GM23338 (cell line): ENCODE results near the gene CCDC196. TPM values are rescaled to one million over a fixed set of nuclear protein-coding genes. Genes with fewer than 3 reads are reported as not detected.

ENCODE experiments used
- ATAC-seq: fragments of 200-7000 bp; cut with Tn5 transposase; 3 replicates; pipeline ENCODE4 v1.9.1; 2020
- DNase-seq: peaks from one replicate; pipeline ENCODE4 v3.0.0-alpha.2; 2015; ENCODE audit warnings: low spot score
- H2AFZ ChIP-seq: fragments of 200-600 bp; sonication (generic); 2 replicates; pipeline ENCODE4 v1.8.0; 2016; ENCODE audit warnings: antibody characterized with exemption, mild to moderate bottlenecking, moderate library complexity
- H3F3A ChIP-seq: fragments of 200-600 bp; sonication (generic); replicated peaks from 2 replicates; pipeline ENCODE4 v1.8.0; 2017; ENCODE audit warnings: antibody characterized with exemption, mixed run types, low read depth
- H3K27ac ChIP-seq: fragments of 200-600 bp; sonication (generic); 2 replicates; pipeline ENCODE4 v1.6.1; 2016; ENCODE audit warnings: low read depth
- H3K27me3 ChIP-seq: fragments of 200-600 bp; sonication (generic); 2 replicates; pipeline ENCODE4 v1.8.0; 2016; ENCODE audit warnings: mild to moderate bottlenecking, mixed run types, moderate library complexity; ENCODE audit not compliant: insufficient read depth
- H3K36me3 ChIP-seq: fragments of 200-600 bp; sonication (generic); 2 replicates; pipeline ENCODE4 v1.8.0; 2016; ENCODE audit warnings: mild to moderate bottlenecking; ENCODE audit not compliant: insufficient read depth
- H3K4me1 ChIP-seq: fragments of 200-600 bp; sonication (generic); 2 replicates; pipeline ENCODE4 v1.8.0; 2016; ENCODE audit warnings: mild to moderate bottlenecking, moderate library complexity; ENCODE audit not compliant: insufficient read depth
- H3K4me2 ChIP-seq: fragments of 200-600 bp; sonication (generic); 2 replicates; pipeline ENCODE4 v1.7.1; 2017; ENCODE audit warnings: mixed run types
- H3K4me3 ChIP-seq: fragments of 200-600 bp; sonication (generic); 2 replicates; pipeline ENCODE4 v1.6.1; 2016; ENCODE audit warnings: mixed run types
- H3K79me2 ChIP-seq: fragments of 200-600 bp; sonication (generic); replicated peaks from 2 replicates; pipeline ENCODE4 v1.8.0; 2017; ENCODE audit warnings: mild to moderate bottlenecking; ENCODE audit not compliant: insufficient read depth
- H3K9me2 ChIP-seq: fragments of 200-600 bp; sonication (generic); 2 replicates; pipeline ENCODE4 v1.8.0; 2017; ENCODE audit not compliant: insufficient read depth
- H4K20me1 ChIP-seq: fragments of 200-600 bp; sonication (generic); replicated peaks from 2 replicates; pipeline ENCODE4 v1.8.0; 2017; ENCODE audit warnings: mild to moderate bottlenecking; ENCODE audit not compliant: insufficient read depth
- H3K27ac Mint-ChIP-seq: 2 replicates; pipeline ENCODE4 v1.8.0; 2020; ENCODE audit warnings: inconsistent platforms, mild to moderate bottlenecking, moderate library complexity, mixed read lengths
- H3K27me3 Mint-ChIP-seq: 3 replicates; pipeline ENCODE4 v1.8.0; 2022; ENCODE audit warnings: low read depth, mild to moderate bottlenecking, moderate library complexity, mixed read lengths, inconsistent platforms; ENCODE audit not compliant: insufficient read depth, poor library complexity
- H3K36me3 Mint-ChIP-seq: 3 replicates; pipeline ENCODE4 v1.8.0; 2021; ENCODE audit warnings: low read depth, mild to moderate bottlenecking, inconsistent platforms, moderate library complexity, mixed read lengths
- H3K4me1 Mint-ChIP-seq: 3 replicates; pipeline ENCODE4 v1.8.0; 2020; ENCODE audit warnings: mild to moderate bottlenecking, inconsistent platforms, mixed read lengths
- H3K4me3 Mint-ChIP-seq: 3 replicates; pipeline ENCODE4 v1.8.0; 2021; ENCODE audit warnings: moderate library complexity, mild to moderate bottlenecking, inconsistent platforms, mixed read lengths
- H3K9me3 Mint-ChIP-seq: 3 replicates; pipeline ENCODE4 v1.8.0; 2020; ENCODE audit warnings: moderate library complexity, mild to moderate bottlenecking, inconsistent platforms, mixed read lengths
- CREB1 ChIP-seq: fragments of 250-450 bp; sonication (Bioruptor Pico); IDR thresholded peaks from 2 replicates; pipeline ENCODE4 v1.5.0; 2020; ENCODE audit warnings: low read depth, mild to moderate bottlenecking, moderate library complexity
- ETS1 ChIP-seq: IDR thresholded peaks from 2 replicates; pipeline ENCODE4 v1.6.1; 2016; ENCODE audit warnings: antibody characterized with exemption
- EZH2 ChIP-seq: fragments of 200-600 bp; sonication (generic); IDR thresholded peaks from one replicate; pipeline ENCODE4 v1.8.0; 2017; ENCODE audit warnings: antibody characterized with exemption, mild to moderate bottlenecking, low read depth; ENCODE audit not compliant: unreplicated experiment
- EZH2phosphoT487 ChIP-seq: fragments of 200-600 bp; sonication (generic); IDR thresholded peaks from one replicate; pipeline ENCODE4 v1.8.1; 2018; ENCODE audit warnings: antibody characterized with exemption; ENCODE audit not compliant: unreplicated experiment
- JUNB ChIP-seq: IDR thresholded peaks from one replicate; pipeline ENCODE4 v1.6.1; 2016; ENCODE audit warnings: antibody characterized with exemption; ENCODE audit not compliant: unreplicated experiment
- NANOG ChIP-seq: IDR thresholded peaks from 2 replicates; pipeline ENCODE4 v1.6.1; 2016; ENCODE audit warnings: antibody characterized with exemption, borderline replicate concordance
- POLR2AphosphoS5 ChIP-seq: IDR thresholded peaks from 2 replicates; pipeline ENCODE4 v1.6.1; 2016; ENCODE audit warnings: antibody characterized with exemption, low read depth
- REST ChIP-seq: IDR thresholded peaks from one replicate; pipeline ENCODE4 v1.6.1; 2018; ENCODE audit warnings: antibody characterized with exemption; ENCODE audit not compliant: unreplicated experiment
- STAT1 ChIP-seq: IDR thresholded peaks from one replicate; pipeline ENCODE4 v1.6.1; 2016; ENCODE audit warnings: antibody characterized with exemption; ENCODE audit not compliant: unreplicated experiment
- ZNF114 ChIP-seq: fragments of 250-450 bp; sonication (Bioruptor Pico); IDR thresholded peaks from 2 replicates; pipeline ENCODE4 v1.5.0; 2020; ENCODE audit warnings: mild to moderate bottlenecking, moderate library complexity
- ZNF331 ChIP-seq: fragments of 250-450 bp; sonication (Bioruptor Pico); IDR thresholded peaks from 2 replicates; pipeline ENCODE4 v1.5.0; 2020; ENCODE audit warnings: low read depth, mild to moderate bottlenecking, moderate library complexity
- ZNF462 ChIP-seq: fragments of 250-450 bp; sonication (Bioruptor Pico); IDR thresholded peaks from 2 replicates; pipeline ENCODE4 v1.5.0; 2020; ENCODE audit warnings: mild to moderate bottlenecking, moderate library complexity
- polyA plus RNA-seq: library from polyadenylated mRNA; unstranded; fragments of >200 nt; fragmentation: Nextera tagmentation; extraction: Ambion mirVana; gene quantifications from 2 replicates; pipeline ENCODE4 v1.2.1, GENCODE V29; 2016
- total RNA-seq: library from RNA; depleted of rRNA; stranded (reverse); fragments of >200 nt; shearing (Covaris generic); gene quantifications from 2 replicates; pipeline ENCODE4 v1.2.3, GENCODE V29; 2014
- TF ChIP-seq, protein P1 (sequence below), 2 experiments: fragments of 200-600 bp in 1 of 2; sonication (generic) in 1 of 2; conservative IDR thresholded peaks; 2 replicates each; pipeline versions ENCODE4 v1.5.1 to v1.6.1; 2016 to 2017; ENCODE audit warnings: antibody characterized with exemption in 2 of 2, low read depth in 2 of 2, mild to moderate bottlenecking in 2 of 2, moderate library complexity in 1 of 2

CCDC196 gene
- total and polyA plus RNA-seq, 2 experiments from 2014 or later = 0.27 TPM; not detected in 1

- Histone ChIP-seq H3K4me3 (no peak overlapping the region), H3K9me2 (no peaks in the 10 kb centered on the region), H3K27me3 (no peaks in the 10 kb centered on the region), H4K20me1 (peaks cover 2% of the 10 kb centered on the region; the same call in 1 of the 2 replicates), H3K4me1 (peaks cover 5% of the 10 kb centered on the region; the same call in 1 of the 2 replicates), H3K4me2 (no peak overlapping the region), H3K27ac (no peak overlapping the region), H3K36me3 (no peaks in the 10 kb centered on the region; the same call in 1 of the 2 replicates), H2AFZ (no peak overlapping the region), H3F3A (no peaks in the 10 kb centered on the region), H3K79me2 (peaks cover 82% of the 10 kb centered on the region)
- no peak for TF ChIP-seq ZNF462 (CRISPR knock-in tag)
- no peak for TF ChIP-seq EZH2
- TF ChIP-seq NANOG = no peak
- TF ChIP-seq REST = no peak
- TF ChIP-seq STAT1 = no peak
- TF ChIP-seq ETS1 = no peak
- no peak for TF ChIP-seq JUNB
- TF ChIP-seq, protein P1, sequence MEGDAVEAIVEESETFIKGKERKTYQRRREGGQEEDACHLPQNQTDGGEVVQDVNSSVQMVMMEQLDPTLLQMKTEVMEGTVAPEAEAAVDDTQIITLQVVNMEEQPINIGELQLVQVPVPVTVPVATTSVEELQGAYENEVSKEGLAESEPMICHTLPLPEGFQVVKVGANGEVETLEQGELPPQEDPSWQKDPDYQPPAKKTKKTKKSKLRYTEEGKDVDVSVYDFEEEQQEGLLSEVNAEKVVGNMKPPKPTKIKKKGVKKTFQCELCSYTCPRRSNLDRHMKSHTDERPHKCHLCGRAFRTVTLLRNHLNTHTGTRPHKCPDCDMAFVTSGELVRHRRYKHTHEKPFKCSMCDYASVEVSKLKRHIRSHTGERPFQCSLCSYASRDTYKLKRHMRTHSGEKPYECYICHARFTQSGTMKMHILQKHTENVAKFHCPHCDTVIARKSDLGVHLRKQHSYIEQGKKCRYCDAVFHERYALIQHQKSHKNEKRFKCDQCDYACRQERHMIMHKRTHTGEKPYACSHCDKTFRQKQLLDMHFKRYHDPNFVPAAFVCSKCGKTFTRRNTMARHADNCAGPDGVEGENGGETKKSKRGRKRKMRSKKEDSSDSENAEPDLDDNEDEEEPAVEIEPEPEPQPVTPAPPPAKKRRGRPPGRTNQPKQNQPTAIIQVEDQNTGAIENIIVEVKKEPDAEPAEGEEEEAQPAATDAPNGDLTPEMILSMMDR (conservative IDR thresholded peaks at IDR 0.05; ENCODE audit: low read depth in 2 of 2) = no peak
- no peak for TF ChIP-seq EZH2phosphoT487
- TF ChIP-seq ZNF114 = no peak
- TF ChIP-seq ZNF331 (CRISPR knock-in tag) = no peak
- TF ChIP-seq POLR2AphosphoS5 = no peak
- TF ChIP-seq CREB1 (CRISPR knock-in tag) = no peak
- DNase-seq = no peak
- Mint-ChIP-seq H3K4me1 (no peaks in the 10 kb centered on the region; the same call in 2 of the 3 replicates), H3K27ac (no peak overlapping the region), H3K36me3 (no peaks in the 10 kb centered on the region), H3K27me3 (no peaks in the 10 kb centered on the region), H3K4me3 (no peak overlapping the region), H3K9me3 (no peaks in the 10 kb centered on the region)
- ATAC-seq = no peak
Measured at GRCh38 chr14:66539034-66539433, 52.9 kb downstream of the CCDC196 start.
